Dermis microvascular lymphatic vessel endothelial cell (primary cell): ENCODE data around the gene GNG3. TPM values are rescaled to one million over a fixed set of nuclear protein-coding genes. Genes with fewer than 3 reads are reported as not detected.

Experiments used
- DNase-seq, 2 donors: peaks; one replicate each; pipeline versions ENCODE4 v3.0.0 to v3.0.0-alpha.2; 2010; ENCODE audit warnings: low read depth in 2 of 2
- total RNA-seq: library from RNA; depleted of rRNA; stranded (reverse); fragments of >200 nt; gene quantifications from 2 replicates; pipeline ENCODE4 v1.2.1, GENCODE V29; 2014

Gene GNG3
- total RNA-seq, 1 donor from 2014 or later: not detected

GRCh38 chr11:62755086-62755615 is 47.7 kb downstream of the GNG3 start:
- no peak for DNase-seq

- no peak for DNase-seq
Observed at GRCh38 chr11:62757846-62758788, 50.6 kb downstream of the GNG3 start.

Other genes starting within 250 kb of the GNG3 start
- gene AHNAK, start 160.9 kb upstream of the GNG3 start, total RNA-seq: 231 and 244 TPM in 2 replicates
- 1,142 and 1,515 TPM in 2 replicates for gene EEF1G, start 133.8 kb upstream of the GNG3 start, total RNA-seq
- gene TUT1, start 116.2 kb upstream of the GNG3 start, total RNA-seq: 8.9 and 11.0 TPM in 2 replicates
- 185 and 204 TPM in 2 replicates for gene MTA2, start 105.8 kb upstream of the GNG3 start, total RNA-seq
- 23.7 and 35.1 TPM in 2 replicates for gene EML3, start 94.9 kb upstream of the GNG3 start, total RNA-seq
- 2.9 and 3.3 TPM in 2 replicates for gene ROM1, start 94.4 kb upstream of the GNG3 start, total RNA-seq
- gene B3GAT3, start 85.7 kb upstream of the GNG3 start, total RNA-seq: 13.9 and 19.3 TPM in 2 replicates
- 204 and 246 TPM in 2 replicates for gene GANAB, start 61.1 kb upstream of the GNG3 start, total RNA-seq
- gene INTS5, start 54.4 kb upstream of the GNG3 start, total RNA-seq: 15.8 and 22.6 TPM in 2 replicates
- 23.3 and 24.4 TPM in 2 replicates for gene C11orf98, start 42.5 kb upstream of the GNG3 start, total RNA-seq
- gene CSKMT, start 42.4 kb upstream of the GNG3 start, total RNA-seq: 4.8 and 4.9 TPM in 2 replicates
- 5.6 and 9.9 TPM in 2 replicates for gene UQCC3, start 36.0 kb upstream of the GNG3 start, total RNA-seq
- gene LBHD1, start 35.4 kb upstream of the GNG3 start, total RNA-seq: 1.5 and 1.8 TPM in 2 replicates
- gene UBXN1, start 28.6 kb upstream of the GNG3 start, total RNA-seq: 102 and 148 TPM in 2 replicates
- gene LRRN4CL, start 18.1 kb upstream of the GNG3 start, total RNA-seq: 0.38 and 0.51 TPM in 2 replicates
- gene BSCL2, start 252 bp upstream of the GNG3 start, total RNA-seq: 23.5 and 26.0 TPM in 2 replicates
- 7.6 and 11.0 TPM in 2 replicates for gene HNRNPUL2, start 19.8 kb downstream of the GNG3 start, total RNA-seq
- 28.8 and 32.3 TPM in 2 replicates for gene TTC9C, start 20.8 kb downstream of the GNG3 start, total RNA-seq
- gene ZBTB3, start 46.5 kb downstream of the GNG3 start, total RNA-seq: 9.0 and 11.6 TPM in 2 replicates
- 65.0 and 67.8 TPM in 2 replicates for gene POLR2G, start 53.9 kb downstream of the GNG3 start, total RNA-seq
- gene TAF6L, start 63.7 kb downstream of the GNG3 start, total RNA-seq: 23.9 and 37.4 TPM in 2 replicates
- 20.2 and 30.2 TPM in 2 replicates for gene TMEM179B, start 79.7 kb downstream of the GNG3 start, total RNA-seq
- gene TMEM223, start 84.3 kb downstream of the GNG3 start, total RNA-seq: 10.4 and 12.0 TPM in 2 replicates
- 9.5 and 18.1 TPM in 2 replicates for gene NXF1, start 97.8 kb downstream of the GNG3 start, total RNA-seq
- 31.6 and 44.9 TPM in 2 replicates for gene STX5, start 124.4 kb downstream of the GNG3 start, total RNA-seq
- gene TEX54, start 125.2 kb downstream of the GNG3 start, total RNA-seq: not detected in 2 replicates
- 40.7 and 79.2 TPM in 2 replicates for gene WDR74, start 131.9 kb downstream of the GNG3 start, total RNA-seq
- 48.4 and 51.1 TPM in 2 replicates for gene SLC3A2, start 173.2 kb downstream of the GNG3 start, total RNA-seq
- not detected in 2 replicates for gene CHRM1, start 213.7 kb downstream of the GNG3 start, total RNA-seq